K562 (cell line): Measurements from ENCODE around the gene PPP6R3. TPM values are rescaled to one million over a fixed set of nuclear protein-coding genes. Genes with fewer than 3 reads are reported as not detected.

ENCODE experiments used
- AFF4 ChIP-seq: sonication (generic); formaldehyde crosslinking; IDR thresholded peaks from 2 replicates; pipeline ENCODE4 v1.8.0; 2023; ENCODE audit warnings: mild to moderate bottlenecking, missing genetic modification reagents
- CBFB ChIP-seq: sonication (generic); formaldehyde crosslinking; IDR thresholded peaks from 2 replicates; pipeline ENCODE4 v1.4.0; 2020; ENCODE audit warnings: mild to moderate bottlenecking, missing genetic modification reagents
- CCNT2 ChIP-seq: IDR thresholded peaks from 2 replicates; pipeline ENCODE4 v1.6.1; 2011; ENCODE audit warnings: borderline replicate concordance, low read depth, mild to moderate bottlenecking, moderate library complexity, mixed read lengths, low read length; ENCODE audit not compliant: insufficient read length; ENCODE audit errors: extremely low read depth
- CGGBP1 ChIP-seq: fragments of 250-450 bp; sonication (Bioruptor Pico); IDR thresholded peaks from 2 replicates; pipeline ENCODE4 v1.9.0; 2021; ENCODE audit warnings: mild to moderate bottlenecking
- CREB1 ChIP-seq, 2 experiments: sonication (generic) in 1 of 2; formaldehyde crosslinking in 1 of 2; IDR thresholded peaks; 2 replicates each; pipeline versions ENCODE4 v1.6.1 to v1.8.0; 2012 to 2022; ENCODE audit warnings: inconsistent platforms in 1 of 2, mild to moderate bottlenecking in 1 of 2, missing genetic modification reagents in 1 of 2, moderate library complexity in 1 of 2
- DDX20 ChIP-seq: fragments of 450-650 bp; IDR thresholded peaks from 2 replicates; pipeline ENCODE4 v1.6.1; 2016; ENCODE audit warnings: missing genetic modification characterization, low read depth, mild to moderate bottlenecking, missing compliant biosample characterization, moderate library complexity
- HOMEZ ChIP-seq: fragments of 250-450 bp; sonication (Bioruptor Pico); IDR thresholded peaks from 2 replicates; pipeline ENCODE4 v1.4.0; 2020; ENCODE audit warnings: mild to moderate bottlenecking, moderate library complexity
- KDM2B ChIP-seq: fragments of 250-450 bp; sonication (Bioruptor Pico); IDR thresholded peaks from 2 replicates; pipeline ENCODE4 v1.8.0; 2021; ENCODE audit warnings: mild to moderate bottlenecking, moderate library complexity
- MCM2 ChIP-seq: fragments of 450-650 bp; IDR thresholded peaks from 2 replicates; pipeline ENCODE4 v1.6.1; 2017; ENCODE audit warnings: low read depth, mild to moderate bottlenecking
- MTA3 ChIP-seq: fragments of 450-650 bp; formaldehyde crosslinking; IDR thresholded peaks from 2 replicates; pipeline ENCODE4 v1.6.1; 2017; ENCODE audit warnings: mild to moderate bottlenecking, borderline replicate concordance
- NR2F6 ChIP-seq: fragments of 450-650 bp; formaldehyde crosslinking; IDR thresholded peaks from 2 replicates; pipeline ENCODE4 v1.4.0; 2020; ENCODE audit warnings: mild to moderate bottlenecking
- PML ChIP-seq: IDR thresholded peaks from 2 replicates; pipeline ENCODE4 v1.6.1; 2012; ENCODE audit warnings: low read length, inconsistent platforms
- POLR2G ChIP-seq: fragments of 200-400 bp; formaldehyde crosslinking; IDR thresholded peaks from 2 replicates; pipeline ENCODE4 v1.6.1; 2017; ENCODE audit warnings: low read depth, mild to moderate bottlenecking, antibody characterized with exemption, low read length, moderate library complexity
- PPARD ChIP-seq: fragments of 250-450 bp; sonication (Bioruptor Pico); IDR thresholded peaks from 2 replicates; pipeline ENCODE4 v1.8.0; 2022; ENCODE audit warnings: inconsistent platforms, mild to moderate bottlenecking, moderate library complexity
- RB1 ChIP-seq: fragments of 450-650 bp; IDR thresholded peaks from 2 replicates; pipeline ENCODE4 v1.6.1; 2017; ENCODE audit warnings: low read depth, mild to moderate bottlenecking
- RBM25 ChIP-seq: fragments of 200-400 bp; formaldehyde crosslinking; IDR thresholded peaks from 2 replicates; pipeline ENCODE4 v1.6.1; 2018; ENCODE audit warnings: low read length, low read depth, moderate library complexity; ENCODE audit not compliant: severe bottlenecking
- TFAP4 ChIP-seq: sonication (generic); formaldehyde crosslinking; IDR thresholded peaks from 2 replicates; pipeline ENCODE4 v1.8.0; 2022; ENCODE audit warnings: missing genetic modification reagents, mild to moderate bottlenecking, moderate library complexity, borderline replicate concordance
- THRB ChIP-seq: fragments of 450-650 bp; formaldehyde crosslinking; conservative IDR thresholded peaks from 2 replicates; pipeline ENCODE4 v1.4.0; 2022; ENCODE audit warnings: mild to moderate bottlenecking, missing genetic modification characterization
- U2AF2 ChIP-seq: fragments of 200-400 bp; formaldehyde crosslinking; optimal IDR thresholded peaks from 2 replicates; pipeline ENCODE3; 2017; ENCODE audit warnings: low read depth, mild to moderate bottlenecking, low read length
- ZNF165 ChIP-seq: fragments of 250-450 bp; sonication (Bioruptor Pico); IDR thresholded peaks from 2 replicates; pipeline ENCODE4 v1.4.0; 2020; ENCODE audit warnings: borderline replicate concordance
- ZNF551 ChIP-seq: fragments of 250-450 bp; sonication (Bioruptor Pico); IDR thresholded peaks from 2 replicates; pipeline ENCODE4 v1.5.0; 2021; ENCODE audit warnings: mild to moderate bottlenecking, moderate library complexity
- ZNF830 ChIP-seq: fragments of 250-450 bp; sonication (Bioruptor Pico); IDR thresholded peaks from 2 replicates; pipeline ENCODE4 v1.5.0; 2021; ENCODE audit warnings: mild to moderate bottlenecking
- polyA plus RNA-seq, 8 experiments: library from polyadenylated mRNA; depleted of rRNA in 4 of 8; stranded (reverse) in 5 of 8; unstranded in 3 of 8; fragments of >200 nt; fragmentation: Nextera tagmentation in 2 of 8; fragmentation: Illumina TruSeq in 1 of 8; extraction: Ambion mirVana in 2 of 8; extraction: Trizol in 1 of 8; gene quantifications; 2 replicates each; pipeline versions ENCODE4 v1.2.1 to v1.2.3, GENCODE V29; 2011 to 2014; ENCODE audit warnings: inconsistent platforms in 1 of 8, missing spikeins in 1 of 8
- total RNA-seq, 7 experiments: library from RNA; depleted of rRNA in 6 of 7; stranded (reverse); fragments of >200 nt in 6 of 7; fragmentation: Illumina TruSeq in 2 of 7; extraction: Trizol in 2 of 7; gene quantifications; 2 replicates each; pipeline versions ENCODE4 v1.2.1 to v1.2.3, GENCODE V29; 2011 to 2021; ENCODE audit warnings: low replicate concordance in 1 of 7

Gene PPP6R3
- total and polyA plus RNA-seq, 9 of the 15 experiments (the other 6 are each of a cell fraction or from before 2014, with no cell fraction given) = 20.3 to 117 (median 80.6) TPM

GRCh38 chr11:68632802-68633201 lies 172.2 kb downstream of the PPP6R3 start (continued):
- TF ChIP-seq TFAP4 (CRISPR knock-in tag) = no peak
- TF ChIP-seq CCNT2 = no peak
- TF ChIP-seq AFF4 = no peak
- TF ChIP-seq CBFB (CRISPR knock-in tag) = no peak
- TF ChIP-seq RBM25 = no peak
- TF ChIP-seq RB1 = peak; percentile 40; the same call in 1 of the 2 replicates
- no peak for TF ChIP-seq MCM2
- TF ChIP-seq PML = no peak
- no peak for TF ChIP-seq POLR2G
- TF ChIP-seq ZNF165 (CRISPR knock-in tag) = no peak
- TF ChIP-seq PPARD = no peak
- no peak for TF ChIP-seq DDX20 (tag)
- TF ChIP-seq NR2F6 (CRISPR knock-in tag) = no peak
- TF ChIP-seq HOMEZ (CRISPR knock-in tag) = no peak
- TF ChIP-seq MTA3 = no peak
- no peak for TF ChIP-seq KDM2B (CRISPR knock-in tag)
- TF ChIP-seq ZNF551 (CRISPR knock-in tag) = no peak
- no peak for TF ChIP-seq CGGBP1 (CRISPR knock-in tag)
- TF ChIP-seq THRB (CRISPR knock-in tag) = no peak
- no peak for TF ChIP-seq U2AF2
- TF ChIP-seq CREB1 (IDR thresholded peaks at IDR 0.05) = no peak
- TF ChIP-seq CREB1 (CRISPR knock-in tag; IDR thresholded peaks at IDR 0.05) = no peak
- no peak for TF ChIP-seq ZNF830
